ENCODE results near the gene CENATAC.

CENATAC gene

DNA sequence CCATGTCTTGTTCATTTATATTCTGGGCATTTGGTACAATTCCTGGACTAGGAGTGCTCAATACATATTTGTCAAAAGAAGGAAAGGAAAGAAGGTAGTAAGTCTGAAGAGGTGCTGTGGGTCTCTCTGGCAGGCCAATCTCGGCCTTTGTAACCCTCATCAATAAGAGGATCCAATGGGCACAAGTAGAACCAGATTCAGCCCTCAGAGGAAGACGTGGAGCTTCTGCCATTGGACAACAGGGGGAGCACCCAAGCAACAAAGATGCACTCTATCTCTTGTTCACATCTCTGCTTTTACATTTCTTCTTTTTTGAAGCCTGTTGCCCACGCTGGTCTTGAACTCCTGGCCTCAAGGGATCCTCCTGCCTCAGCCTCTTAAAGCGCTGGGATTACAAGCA is 67.4 kb downstream of the CENATAC start:
- no peak for FAIRE-seq
- no peak for TF ChIP-seq POLR2A (IDR thresholded peaks at IDR 0.05; ENCODE audit: low read depth, low read length)
- DNase-seq (ENCODE audit: insufficient read length, low spot score): no peak
